ENCODE results near the gene RASSF1. TPM values are rescaled to one million over a fixed set of nuclear protein-coding genes. Genes with fewer than 3 reads are reported as not detected.
"Not testable (repeated sequence)": the region's sequence is repeated elsewhere in the genome, so short reads cannot be mapped to it uniquely, and the experiment has no call there.

The RASSF1 gene
- total RNA-seq, 1 donor from 2014 or later, result 20.6 TPM

GRCh38 chr3:50288387-50289007, 52.1 kb downstream of the RASSF1 start:
- no peak for DNase-seq (ENCODE audit: low read depth in 2 of 2)

GRCh38 chr3:50287262-50287661, 53.4 kb downstream of the RASSF1 start:
- DNase-seq (ENCODE audit: low read depth in 2 of 2), result no peak

- DNase-seq (ENCODE audit: low read depth in 2 of 2), result no peak
These were observed 54.1 kb downstream of the RASSF1 start for GRCh38 chr3:50286322-50287227.

- DNase-seq (ENCODE audit: low read depth in 2 of 2), result not testable (repeated sequence)
These were observed 56.5 kb downstream of the RASSF1 start for GRCh38 chr3:50284121-50284520.

Other genes starting within 250 kb of the RASSF1 start
- gene SEMA3F, start 185.5 kb downstream of the RASSF1 start, total RNA-seq, result 8.3 and 16.1 TPM in 2 replicates
- gene GNAT1, start 149.2 kb downstream of the RASSF1 start, total RNA-seq, result not detected in 2 replicates
- under 0.01 TPM in 1 of 2 replicates, not detected in the other for gene SLC38A3, start 135.6 kb downstream of the RASSF1 start, total RNA-seq
- gene GNAI2, start 104.6 kb downstream of the RASSF1 start, total RNA-seq, result 415 and 488 TPM in 2 replicates
- 0.44 and 0.60 TPM in 2 replicates for gene SEMA3B, start 71.7 kb downstream of the RASSF1 start, total RNA-seq
- gene LSMEM2, start 61.7 kb downstream of the RASSF1 start, total RNA-seq, result not detected in 2 replicates
- gene IFRD2, start 48.4 kb downstream of the RASSF1 start, total RNA-seq, result 78.7 and 104 TPM in 2 replicates
- 12.9 and 26.2 TPM in 2 replicates for gene HYAL3, start 41.4 kb downstream of the RASSF1 start, total RNA-seq
- gene NAA80, start 41.4 kb downstream of the RASSF1 start, total RNA-seq, result 3.1 and 3.6 TPM in 2 replicates
- 3.1 and 5.8 TPM in 2 replicates for gene HYAL1, start 37.3 kb downstream of the RASSF1 start, total RNA-seq
- gene HYAL2, start 18.1 kb downstream of the RASSF1 start, total RNA-seq, result 404 and 600 TPM in 2 replicates
- 21.4 and 22.8 TPM in 2 replicates for gene TUSC2, start 12.6 kb downstream of the RASSF1 start, total RNA-seq
- gene ZMYND10, start 4.9 kb upstream of the RASSF1 start, total RNA-seq, result 0.20 and 0.22 TPM in 2 replicates
- 12.0 and 17.3 TPM in 2 replicates for gene NPRL2, start 9.9 kb upstream of the RASSF1 start, total RNA-seq
- gene CYB561D2, start 10.0 kb upstream of the RASSF1 start, total RNA-seq, result 15.5 and 21.6 TPM in 2 replicates
- 27.7 and 44.4 TPM in 2 replicates for gene TMEM115, start 18.7 kb upstream of the RASSF1 start, total RNA-seq
- under 0.01 TPM in 1 of 2 replicates, not detected in the other for gene CACNA2D2, start 162.8 kb upstream of the RASSF1 start, total RNA-seq
- 0.87 and 1.4 TPM in 2 replicates for gene C3orf18, start 226.9 kb upstream of the RASSF1 start, total RNA-seq
- 2.6 and 2.8 TPM in 2 replicates for gene HEMK1, start 228.7 kb upstream of the RASSF1 start, total RNA-seq

All from lung microvascular endothelial cell (primary cell).